T-cell (primary cell): ENCODE data around the gene TNPO3. TPM values are rescaled to one million over a fixed set of nuclear protein-coding genes. Genes with fewer than 3 reads are reported as not detected.

Experiments used
- ATAC-seq, 4 experiments: fragments of 200-7000 bp in 3 of 4; fragments of 150-1000 bp in 1 of 4; cut with Tn5 transposase; replicated peaks in 1 of 4; 1 replicate in 3 of 4; 2 replicates in 1 of 4; pipeline ENCODE4 v1.10.0; 2021; ENCODE audit warnings: moderate library complexity in 3 of 4, mild to moderate bottlenecking in 2 of 4, moderate number of reproducible peaks in 1 of 4
- CTCF ChIA-PET, 2 donors: fragments of 300-600 bp; sonication (Branson Sonifier 250); formaldehyde crosslinking; loops; one replicate each; lab custom pipeline; 2022; ENCODE audit warnings: antibody characterized with exemption in 2 of 2; lab: Charles Lee
- POLR2A ChIA-PET, 2 donors: fragments of 300-600 bp; sonication (Branson Sonifier 250); formaldehyde crosslinking; loops; one replicate each; lab custom pipeline; 2022; ENCODE audit warnings: antibody characterized with exemption in 2 of 2; lab: Charles Lee
- DNase-seq, 35 experiments: peaks; one replicate each; pipeline versions ENCODE4 v3.0.0 to v3.0.0-alpha.2; 2013 to 2023
- H3K27ac ChIP-seq: one replicate; pipeline ENCODE4 v1.5.1; 2013; ENCODE audit warnings: low read length
- H3K27me3 ChIP-seq, 2 experiments: replicated peaks in 1 of 2; 1 replicate in 1 of 2; 2 replicates in 1 of 2; pipeline versions ENCODE4 v1.6.1 to v1.7.0; 2013; ENCODE audit warnings: low read length in 1 of 2, mixed read lengths in 1 of 2; ENCODE audit not compliant: control insufficient read depth in 2 of 2, insufficient read depth in 2 of 2; ENCODE audit errors: extremely low read depth in 1 of 2
- H3K36me3 ChIP-seq, 2 donors: 1 replicate in 1 of 2; 2 replicates in 1 of 2; pipeline versions ENCODE4 v1.6.1 to v1.7.0; 2013; ENCODE audit warnings: low read length in 1 of 2; ENCODE audit not compliant: control insufficient read depth in 2 of 2, insufficient read depth in 1 of 2; ENCODE audit errors: extremely low read depth in 1 of 2
- H3K4me1 ChIP-seq, 2 experiments: 1 replicate in 1 of 2; 2 replicates in 1 of 2; pipeline versions ENCODE4 v1.6.1 to v1.7.0; 2013; ENCODE audit warnings: low read length in 2 of 2, mixed read lengths in 1 of 2; ENCODE audit not compliant: insufficient read depth in 2 of 2, control insufficient read depth in 1 of 2; ENCODE audit errors: extremely low read depth in 1 of 2
- H3K4me3 ChIP-seq, 2 donors: 1 replicate in 1 of 2; 2 replicates in 1 of 2; pipeline versions ENCODE4 v1.5.1 to v1.7.0; 2013; ENCODE audit warnings: mild to moderate bottlenecking in 2 of 2, low read length in 1 of 2, moderate library complexity in 1 of 2; ENCODE audit not compliant: control insufficient read depth in 1 of 2; ENCODE audit errors: extremely low read depth in 1 of 2
- H3K9me3 ChIP-seq: 2 replicates; pipeline ENCODE4 v1.7.0; 2013
- H3K27ac Mint-ChIP-seq, 2 donors: one replicate each; pipeline ENCODE4 v1.8.0; 2020 to 2021; ENCODE audit warnings: mild to moderate bottlenecking in 2 of 2, mixed read lengths in 2 of 2
- H3K27me3 Mint-ChIP-seq, 2 donors: one replicate each; pipeline ENCODE4 v1.8.0; 2021 to 2022; ENCODE audit warnings: mixed read lengths in 2 of 2
- H3K36me3 Mint-ChIP-seq: one replicate; pipeline ENCODE4 v1.8.0; 2021; ENCODE audit warnings: mixed read lengths
- H3K4me1 Mint-ChIP-seq, 3 donors: one replicate each; pipeline ENCODE4 v1.8.0; 2020 to 2022; ENCODE audit warnings: mixed read lengths in 3 of 3, mild to moderate bottlenecking in 1 of 3
- H3K4me3 Mint-ChIP-seq, 3 donors: one replicate each; pipeline ENCODE4 v1.8.0; 2020 to 2022; ENCODE audit warnings: mild to moderate bottlenecking in 3 of 3, mixed read lengths in 3 of 3, moderate library complexity in 3 of 3
- H3K9me3 Mint-ChIP-seq, 3 donors: one replicate each; pipeline ENCODE4 v1.8.0; 2020 to 2022; ENCODE audit warnings: mixed read lengths in 3 of 3
- WGBS: methylation state at CpG from one replicate; pipeline ENCODE4 v1.1.5; 2013; ENCODE audit warnings: missing lambda C conversion rate; ENCODE audit not compliant: insufficient coverage; 5-methylcytosine and 5-hydroxymethylcytosine counted together
- total RNA-seq, 35 experiments: library from RNA in 6 of 35; stranded (reverse) in 6 of 35; fragments of 120-200 nt in 1 of 35; gene quantifications; one replicate each; pipeline versions ENCODE4 v1.2.1 to v1.2.4 and lab custom pipeline; 2013 to 2026

The TNPO3 gene
- total RNA-seq, 5 donors from 2014 or later (not counting 1 experiment from before 2014, with no cell fraction given): 26.5 to 39.9 (median 35.9) TPM

- POLR2A ChIA-PET: interaction anchor here in 1 of 2 donors (0.7 to 1.1 kb wide), 2 partner anchors 528 to 541 kb away, joined by 3 to 6 read pairs; no protein-coding TSS in a partner anchor
- no peaks in the 10 kb centered on the region for H3K36me3 Mint-ChIP-seq
- no peaks in the 10 kb centered on the region for H3K36me3 ChIP-seq
- 60% methylated on average over 1 of the region's 6 CpGs for whole genome bisulfite sequencing
- H3K4me1 Mint-ChIP-seq: peaks cover 0 to 4% (median under 1%) of the 10 kb centered on the region in 3 donors
- no peaks in the 10 kb centered on the region for H3K9me3 ChIP-seq
- H3K4me3 Mint-ChIP-seq: no peak overlapping the region
- CTCF ChIA-PET: no interaction called here
- H3K27ac Mint-ChIP-seq: no peak overlapping the region
- peaks cover 46 to 64% of the 10 kb centered on the region in 2 donors for H3K27me3 Mint-ChIP-seq
- peaks cover 4 to 68% of the 10 kb centered on the region in 2 experiments for H3K27me3 ChIP-seq
- ATAC-seq (no peak), DNase-seq (no peak)
- H3K4me3 ChIP-seq: no peak overlapping the region
- no peaks in the 10 kb centered on the region for H3K9me3 Mint-ChIP-seq
- H3K27ac ChIP-seq: no peak overlapping the region
- H3K4me1 ChIP-seq: peaks cover 0 to 8% of the 10 kb centered on the region in 2 experiments
These were observed 145.9 kb downstream of the TNPO3 start for GRCh38 chr7:128908750-128909624.

DNA sequence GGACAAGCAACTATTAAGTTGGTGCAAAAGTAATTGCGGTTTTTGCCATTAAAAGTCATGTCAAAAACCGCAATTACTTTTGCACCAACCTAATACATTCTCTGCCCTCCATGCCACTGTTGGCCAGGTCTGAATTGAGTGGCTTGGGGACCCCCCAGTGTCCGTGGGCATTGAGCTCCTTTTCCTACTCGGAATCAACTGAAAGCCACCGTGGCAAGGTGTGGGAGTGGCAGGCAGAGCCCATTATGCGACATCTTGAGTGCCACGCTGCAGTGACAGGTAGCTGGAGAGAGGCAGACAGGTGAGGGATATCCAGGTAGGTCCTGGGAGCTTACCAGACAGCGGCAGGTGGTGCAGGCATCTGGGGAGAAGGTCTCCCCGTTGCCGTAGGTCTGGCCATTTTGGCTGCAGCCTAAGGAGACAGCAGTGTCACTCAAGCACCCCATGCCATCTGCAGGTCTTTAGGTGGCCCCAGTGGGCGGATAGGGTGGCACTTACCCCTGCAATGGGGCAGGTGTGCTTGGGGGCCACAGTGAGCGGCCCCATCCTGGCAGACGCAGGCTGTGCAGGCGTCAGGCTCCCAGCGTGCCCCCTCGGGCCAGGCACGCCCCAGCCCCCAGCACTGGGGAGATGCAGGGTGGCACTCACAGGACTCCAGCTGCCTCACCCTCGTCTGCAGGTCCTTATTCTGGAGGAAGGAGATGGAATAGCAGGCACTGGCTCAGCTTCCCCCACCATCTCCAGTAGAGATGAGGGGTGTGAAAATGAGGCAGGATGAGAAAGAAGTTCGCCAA is 147.9 kb downstream of the TNPO3 start:
- ATAC-seq (no peak), DNase-seq (no peak)
- Histone ChIP-seq H3K4me1 (peaks cover 0 to 8% of the 10 kb centered on the region in 2 experiments), H3K27me3 (peaks cover 4 to 71% of the 10 kb centered on the region in 2 experiments), H3K36me3 (no peaks in the 10 kb centered on the region), H3K9me3 (no peaks in the 10 kb centered on the region), H3K27ac (no peak overlapping the region), H3K4me3 (no peak overlapping the region)
- H3K4me1 Mint-ChIP-seq: peaks cover 0 to 4% (median 0%) of the 10 kb centered on the region in 3 donors
- ChIA-PET POLR2A (no interaction called here), CTCF (no interaction called here)
- no peak overlapping the region for H3K27ac Mint-ChIP-seq
- H3K36me3 Mint-ChIP-seq: no peaks in the 10 kb centered on the region
- WGBS: 79% methylated on average over 9 of the region's 19 CpGs
- peaks cover 43 to 63% of the 10 kb centered on the region in 2 donors for H3K27me3 Mint-ChIP-seq
- H3K4me3 Mint-ChIP-seq: no peak overlapping the region
- no peaks in the 10 kb centered on the region for H3K9me3 Mint-ChIP-seq

- no peak overlapping the region for H3K27ac Mint-ChIP-seq
- ChIA-PET CTCF (no interaction called here), POLR2A (no interaction called here)
- H3K4me3 Mint-ChIP-seq: no peak overlapping the region
- H3K9me3 ChIP-seq: no peaks in the 10 kb centered on the region
- DNase-seq: no peak
- H3K36me3 Mint-ChIP-seq: no peaks in the 10 kb centered on the region
- H3K4me1 Mint-ChIP-seq: peaks cover 0 to 4% (median 0%) of the 10 kb centered on the region in 3 donors
- peaks cover 36 to 55% of the 10 kb centered on the region in 2 donors for H3K27me3 Mint-ChIP-seq
- H3K4me3 ChIP-seq: no peak overlapping the region
- WGBS: 87% methylated on average over 2 of the region's 5 CpGs
- H3K27me3 ChIP-seq: peaks cover 4 to 63% of the 10 kb centered on the region in 2 experiments
- ATAC-seq: no peak
- H3K9me3 Mint-ChIP-seq: no peaks in the 10 kb centered on the region
- H3K4me1 ChIP-seq: peaks cover 0 to 8% of the 10 kb centered on the region in 2 experiments
- no peaks in the 10 kb centered on the region for H3K36me3 ChIP-seq
- no peak overlapping the region for H3K27ac ChIP-seq
These were observed 148.7 kb downstream of the TNPO3 start for GRCh38 chr7:128906001-128906765.

- H3K9me3 ChIP-seq: no peaks in the 10 kb centered on the region
- H3K4me1 ChIP-seq: peaks cover 0 to 8% of the 10 kb centered on the region in 2 experiments
- H3K27me3 ChIP-seq: peaks cover 2 to 50% of the 10 kb centered on the region in 2 experiments
- Mint-ChIP-seq H3K9me3 (no peaks in the 10 kb centered on the region), H3K27me3 (peaks cover 31 to 43% of the 10 kb centered on the region in 2 donors), H3K4me3 (no peak overlapping the region), H3K4me1 (peaks cover 0 to 4% (median 0%) of the 10 kb centered on the region in 3 donors), H3K36me3 (no peaks in the 10 kb centered on the region), H3K27ac (no peak overlapping the region)
- CTCF ChIA-PET: interaction anchor here (0.9 to 1.2 kb wide), 2 partner anchors 187 kb away, joined by 3 to 4 read pairs; no protein-coding TSS in a partner anchor
- no peaks in the 10 kb centered on the region for H3K36me3 ChIP-seq
- POLR2A ChIA-PET: interaction anchor here in 1 of 2 donors (0.5 kb wide), 1 partner anchor 39 kb away, joined by 7 read pairs; no protein-coding TSS in a partner anchor
- peak; percentile 74 to 89 (median 76) for ATAC-seq
- H3K4me3 ChIP-seq: no peak overlapping the region
- H3K27ac ChIP-seq: no peak overlapping the region
- DNase-seq: peak in 10 of 35 experiments; percentile 16 to 78 (median 25)
- 27% methylated on average over 2 of the region's 8 CpGs for WGBS
These were observed 150.3 kb downstream of the TNPO3 start for GRCh38 chr7:128904381-128905197.
